GM12875 (cell line): ENCODE data around the gene PPP1R14B.

Experiments used
- H3K4me3 ChIP-seq: one replicate; pipeline ENCODE4 v1.5.1; 2011; ENCODE audit warnings: low read depth, low read length, control low read depth
- TF ChIP-seq, protein P1 (sequence below): IDR thresholded peaks from 2 replicates; pipeline ENCODE4 v1.5.1; 2011; ENCODE audit warnings: low read depth, mild to moderate bottlenecking, control low read depth, inconsistent platforms, low read length, moderate library complexity, borderline replicate concordance; ENCODE audit not compliant: insufficient read depth

Gene PPP1R14B

DNA sequence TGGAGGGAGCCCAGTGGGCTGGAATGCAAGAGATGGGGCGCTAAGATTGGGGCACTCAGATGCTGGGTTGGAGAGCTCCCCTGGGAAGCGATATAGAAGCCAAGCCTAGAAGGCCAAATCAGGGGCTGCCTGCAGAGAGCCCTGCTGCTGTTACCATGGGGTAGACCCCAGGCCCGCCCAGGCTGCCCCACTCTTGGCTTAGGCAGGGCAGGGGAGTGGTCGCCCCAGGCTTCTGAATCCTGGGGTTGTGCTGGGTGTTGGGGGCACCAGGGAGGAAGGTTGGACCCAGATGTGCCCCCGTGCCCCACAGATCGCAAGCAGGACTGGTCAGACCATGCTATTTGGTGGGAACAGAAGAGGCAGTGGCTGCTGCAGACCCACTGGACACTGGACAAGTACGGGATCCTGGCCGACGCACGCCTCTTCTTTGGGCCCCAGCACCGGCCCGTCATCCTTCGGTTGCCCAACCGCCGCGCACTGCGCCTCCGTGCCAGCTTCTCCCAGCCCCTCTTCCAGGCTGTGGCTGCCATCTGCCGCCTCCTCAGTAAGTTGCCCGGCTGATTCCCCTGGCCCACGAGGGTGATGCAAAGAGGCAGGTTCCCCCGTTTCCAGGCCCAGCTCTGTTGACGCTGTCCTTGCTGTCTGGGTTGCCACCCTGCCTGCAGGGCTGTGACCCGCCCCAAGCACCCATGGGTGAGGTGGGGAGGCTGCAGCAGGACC is 36.3 kb downstream of the PPP1R14B start:
- no peak overlapping the region for H3K4me3 ChIP-seq
- TF ChIP-seq, protein P1, sequence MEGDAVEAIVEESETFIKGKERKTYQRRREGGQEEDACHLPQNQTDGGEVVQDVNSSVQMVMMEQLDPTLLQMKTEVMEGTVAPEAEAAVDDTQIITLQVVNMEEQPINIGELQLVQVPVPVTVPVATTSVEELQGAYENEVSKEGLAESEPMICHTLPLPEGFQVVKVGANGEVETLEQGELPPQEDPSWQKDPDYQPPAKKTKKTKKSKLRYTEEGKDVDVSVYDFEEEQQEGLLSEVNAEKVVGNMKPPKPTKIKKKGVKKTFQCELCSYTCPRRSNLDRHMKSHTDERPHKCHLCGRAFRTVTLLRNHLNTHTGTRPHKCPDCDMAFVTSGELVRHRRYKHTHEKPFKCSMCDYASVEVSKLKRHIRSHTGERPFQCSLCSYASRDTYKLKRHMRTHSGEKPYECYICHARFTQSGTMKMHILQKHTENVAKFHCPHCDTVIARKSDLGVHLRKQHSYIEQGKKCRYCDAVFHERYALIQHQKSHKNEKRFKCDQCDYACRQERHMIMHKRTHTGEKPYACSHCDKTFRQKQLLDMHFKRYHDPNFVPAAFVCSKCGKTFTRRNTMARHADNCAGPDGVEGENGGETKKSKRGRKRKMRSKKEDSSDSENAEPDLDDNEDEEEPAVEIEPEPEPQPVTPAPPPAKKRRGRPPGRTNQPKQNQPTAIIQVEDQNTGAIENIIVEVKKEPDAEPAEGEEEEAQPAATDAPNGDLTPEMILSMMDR, result no peak

DNA sequence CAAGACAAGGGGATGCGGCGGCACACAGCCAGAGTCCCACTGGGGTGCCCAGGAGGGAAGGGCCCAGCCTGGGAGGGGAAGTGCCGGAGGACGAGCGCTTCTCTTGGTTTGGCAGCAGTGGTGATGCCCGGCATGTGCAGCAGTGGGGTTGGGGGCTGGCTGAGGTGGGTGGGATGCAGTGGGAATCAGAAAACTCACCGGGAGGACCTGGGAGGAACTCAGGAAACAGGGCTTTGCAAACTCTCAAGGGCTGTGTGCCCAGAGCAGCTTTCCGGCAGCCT is 37.2 kb downstream of the PPP1R14B start:
- H3K4me3 ChIP-seq, result no peak overlapping the region
- TF ChIP-seq, protein P1, result no peak

DNA sequence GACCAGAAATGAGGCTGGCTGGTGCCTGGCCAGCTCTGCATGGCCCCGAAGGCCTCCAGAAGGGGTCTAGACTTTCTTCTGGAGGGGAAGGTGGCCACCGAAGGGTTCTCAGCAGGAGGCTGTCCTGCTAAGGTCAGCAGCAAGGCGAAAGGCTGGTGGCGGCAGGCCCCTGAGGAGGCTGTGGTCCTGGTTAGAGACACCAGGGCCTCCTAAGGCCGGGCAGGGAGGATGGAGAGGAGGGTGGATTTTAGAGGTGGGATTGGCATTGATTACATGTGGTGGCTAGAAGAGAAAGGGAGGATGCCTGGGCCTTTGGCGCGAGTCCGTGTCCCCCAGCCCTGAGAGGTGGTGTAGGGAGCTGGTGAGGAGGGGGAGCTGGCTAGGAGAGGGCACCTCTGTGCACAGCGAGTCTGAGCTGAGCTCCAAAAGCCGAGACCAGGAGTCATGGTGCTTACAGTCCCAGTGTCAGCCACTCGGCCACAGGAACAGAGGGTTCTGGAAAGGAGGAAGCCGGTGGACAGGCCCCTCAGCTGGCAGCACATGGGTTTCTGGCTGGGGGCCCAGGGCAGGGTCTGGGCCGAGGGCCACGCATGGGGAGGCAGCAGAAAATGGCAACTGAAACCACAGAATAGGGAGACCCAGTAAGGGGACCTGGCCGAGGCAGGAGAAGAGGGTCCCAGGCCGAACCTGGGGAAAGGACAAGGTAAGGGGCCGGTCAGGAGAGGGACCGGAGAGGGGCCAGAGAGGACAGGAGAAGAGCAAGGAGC is 37.8 kb downstream of the PPP1R14B start:
- TF ChIP-seq, protein P1, result no peak
- no peak overlapping the region for H3K4me3 ChIP-seq

DNA sequence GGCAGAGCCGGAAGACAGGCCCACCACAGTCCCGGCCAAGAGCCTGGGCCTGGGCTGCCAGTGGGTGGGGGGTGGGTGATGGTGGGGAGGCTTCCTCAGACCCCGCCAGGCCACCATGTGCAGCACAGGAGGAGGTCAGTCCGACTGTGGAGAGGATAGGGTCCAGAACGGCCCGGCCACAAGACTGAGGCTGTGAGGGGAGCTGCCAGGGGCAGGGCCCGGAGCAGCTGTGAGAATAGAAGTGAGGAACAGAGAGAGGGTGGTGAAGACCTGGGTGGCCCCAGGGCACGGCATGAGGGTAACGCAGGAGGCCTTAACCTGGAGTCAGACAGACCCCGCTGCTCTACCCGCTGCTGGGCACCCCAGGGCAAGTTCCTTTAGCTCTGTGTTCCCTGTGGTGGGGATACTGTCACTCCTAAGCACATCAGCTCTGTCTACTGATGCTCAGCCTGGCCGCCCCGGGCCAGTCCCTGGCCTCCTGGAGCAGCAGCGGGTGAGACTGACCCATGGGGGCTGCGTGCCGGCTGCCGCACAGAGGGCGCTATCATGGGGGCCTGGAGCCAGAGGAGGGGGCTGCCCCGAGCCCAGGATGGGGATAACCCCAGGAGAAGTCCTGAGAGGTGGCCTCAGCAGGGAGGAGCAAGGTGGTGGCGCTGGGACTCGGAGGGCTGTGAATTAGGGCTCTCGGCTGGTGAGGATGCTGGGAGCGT is 38.5 kb downstream of the PPP1R14B start:
- peak overlapping the region; percentile 95 for H3K4me3 ChIP-seq
- TF ChIP-seq, protein P1, result no peak

DNA sequence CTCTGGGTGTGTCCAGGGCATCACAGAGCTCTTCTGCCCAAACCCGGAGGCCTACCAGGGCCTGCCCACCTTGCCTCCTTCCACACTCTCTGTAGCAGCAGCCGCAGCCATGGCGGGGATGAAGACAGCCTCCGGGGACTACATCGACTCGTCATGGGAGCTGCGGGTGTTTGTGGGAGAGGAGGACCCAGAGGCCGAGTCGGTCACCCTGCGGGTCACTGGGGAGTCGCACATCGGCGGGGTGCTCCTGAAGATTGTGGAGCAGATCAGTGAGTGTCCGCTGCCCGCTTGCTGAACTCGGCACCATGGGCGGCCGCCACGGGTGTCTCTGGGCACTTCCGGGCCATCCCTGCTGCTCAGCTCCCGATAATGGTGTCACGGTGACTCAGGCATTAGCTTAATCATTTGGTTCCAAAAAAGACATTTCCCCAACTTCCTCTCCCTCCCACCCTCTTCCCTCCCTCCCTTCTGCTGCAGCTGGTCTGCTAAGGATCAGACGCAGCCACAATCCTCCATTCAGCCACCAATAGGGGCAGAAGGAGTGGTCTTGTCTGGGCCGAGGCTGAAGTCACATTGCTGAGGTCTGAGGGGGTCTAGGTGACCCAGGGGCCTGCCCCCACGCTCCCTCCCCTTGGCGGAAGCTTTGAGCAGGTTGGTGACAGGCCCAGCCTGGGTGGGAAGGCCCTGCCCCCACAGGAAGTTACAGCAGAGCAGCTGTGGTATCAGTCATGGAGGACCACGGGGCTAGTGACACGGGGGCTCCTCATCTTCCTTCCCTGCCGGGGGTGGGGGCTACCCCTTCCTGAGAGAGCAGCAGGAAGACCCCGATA is 39.3 kb downstream of the PPP1R14B start:
- TF ChIP-seq, protein P1, result 0 out of 2 replicates have a peak, but pooled peaks have one; percentile 1
- H3K4me3 ChIP-seq, result peak overlapping the region; percentile 95

DNA sequence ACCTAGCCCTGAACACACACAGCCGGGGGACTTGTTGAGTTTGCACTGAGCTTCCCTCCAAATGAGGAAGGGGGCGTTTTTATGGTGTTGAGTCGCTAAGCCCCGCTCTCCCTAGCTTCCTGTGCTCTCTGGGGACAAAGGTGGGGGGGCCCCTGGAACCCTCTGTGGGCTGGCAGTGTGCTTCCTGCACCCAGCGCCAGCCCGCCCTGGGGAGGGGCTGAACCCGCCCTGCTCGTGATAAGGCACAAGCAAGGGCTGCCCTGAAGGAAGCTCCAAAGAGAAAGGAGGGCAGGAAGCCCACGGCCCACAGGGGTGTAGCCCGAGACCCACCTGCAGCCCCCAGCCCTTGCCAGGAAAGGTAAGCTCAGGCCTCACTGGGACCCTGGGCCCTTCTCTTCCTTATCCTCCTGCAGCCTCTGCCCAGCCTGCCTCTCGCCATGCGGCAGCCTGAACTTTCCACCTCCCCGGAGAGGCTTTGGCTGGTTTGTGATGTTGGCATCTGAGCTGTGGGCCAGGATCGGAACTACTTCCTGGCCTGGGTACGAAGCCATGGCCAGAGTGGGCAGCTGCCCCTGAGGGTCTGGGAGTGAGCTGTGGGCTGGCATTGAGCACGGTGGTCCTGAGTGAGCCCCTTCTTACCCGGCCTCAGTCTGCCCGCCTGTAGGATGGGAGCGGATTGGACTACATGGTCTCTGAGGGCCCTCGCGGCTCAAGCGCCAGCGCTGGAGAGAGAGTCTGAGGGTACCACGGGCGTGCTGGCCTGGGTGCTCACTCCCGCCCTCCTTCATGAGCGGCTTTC is 40.1 kb downstream of the PPP1R14B start, which contains the start of gene FERMT3:
FERMT3 (plus strand) TSS at position 265 of the 799 bp plus-strand sequence. CDS start 644 bp downstream, outside the sequence.
- TF ChIP-seq, protein P1, result no peak
- peak within 1 kb of the TSS; percentile 95 for H3K4me3 ChIP-seq
